Measurements from ENCODE around the gene ADD3.

The ADD3 gene

DNA sequence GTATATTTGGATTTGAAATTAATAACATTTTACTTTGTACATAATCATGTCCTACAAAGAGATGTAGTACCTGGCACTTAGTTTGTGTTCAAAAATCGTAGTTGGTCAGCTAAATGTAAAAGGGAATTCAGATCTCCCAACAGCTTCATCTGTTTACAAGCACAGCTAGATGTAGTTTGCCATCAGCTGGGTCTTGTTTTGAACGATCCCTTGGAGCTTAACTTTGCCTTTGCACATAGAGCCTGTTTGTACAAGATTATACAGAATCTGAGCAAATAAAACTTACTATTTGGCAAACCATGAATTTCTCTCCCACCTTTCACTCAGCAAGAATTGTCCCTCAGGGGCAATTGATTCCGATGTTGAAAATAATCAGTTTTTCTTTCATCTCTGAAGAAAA is 36.1 kb upstream of the ADD3 start:
- WGBS (ENCODE audit: extremely low coverage, insufficient coverage, insufficient read length): no CpG with 5 or more reads among the region's 3 CpGs

GRCh38 chr10:109972372-109973001 is 35.3 kb upstream of the ADD3 start:
- Histone ChIP-seq H2BK120ac (ENCODE audit: insufficient read depth, low read length, poor library complexity) (no peak overlapping the region), H3K4me3 (ENCODE audit: low read depth, low read length) (no peak overlapping the region), H3K14ac (ENCODE audit: low read length) (no peak overlapping the region), H3K4me2 (ENCODE audit: low read length) (no peak overlapping the region), H3K27ac (ENCODE audit: low read depth, low read length) (no peak overlapping the region), H3K27me3 (ENCODE audit: insufficient read depth, low read length) (no peaks in the 10 kb centered on the region), H3K4ac (ENCODE audit: low read depth, low read length) (no peak overlapping the region), H3K18ac (ENCODE audit: low read length) (no peak overlapping the region), H3K36me3 (ENCODE audit: control insufficient read depth in 1 of 2, insufficient read depth in 2 of 2, low read length in 2 of 2) (no peaks in the 10 kb centered on the region), H3K23ac (ENCODE audit: low read length) (no peak overlapping the region), H3K9me3 (ENCODE audit: insufficient read depth, low read depth, low read length) (no peaks in the 10 kb centered on the region), H4K8ac (ENCODE audit: low read depth, low read length) (no peak overlapping the region), H2AFZ (ENCODE audit: insufficient read depth, low read length, poor library complexity) (no peak overlapping the region), H4K12ac (ENCODE audit: low read depth, low read length) (no peak overlapping the region), H3K9ac (ENCODE audit: low read length) (no peak overlapping the region), H3K79me1 (ENCODE audit: low read length) (peaks cover 5% of the 10 kb centered on the region), H2BK5ac (ENCODE audit: low read depth, low read length, poor library complexity) (no peak overlapping the region), H3K79me2 (ENCODE audit: control insufficient read depth, insufficient read depth, low read length, poor library complexity) (no peaks in the 10 kb centered on the region), H4K91ac (ENCODE audit: low read depth, low read length) (no peak overlapping the region), H2BK12ac (ENCODE audit: low read length) (no peak overlapping the region), H2AK5ac (ENCODE audit: low read length) (no peak overlapping the region), H3K4me1 (ENCODE audit: control insufficient read depth in 1 of 2, insufficient read depth in 2 of 2, low read length in 2 of 2) (peaks cover 3 to 6% of the 10 kb centered on the region in 2 experiments)
- DNase-seq: no peak
- no CpG with 5 or more reads among the region's 2 CpGs for WGBS (ENCODE audit: extremely low coverage, insufficient coverage, insufficient read length)

More for the DNA sequence above, 36.1 kb upstream of the ADD3 start:
- no peaks in the 10 kb centered on the region for H3K9me3 ChIP-seq (ENCODE audit: insufficient read depth, low read depth, low read length)
- no peak overlapping the region for H3K4me2 ChIP-seq (ENCODE audit: low read length)
- no peak overlapping the region for H4K12ac ChIP-seq (ENCODE audit: low read depth, low read length)
- H4K8ac ChIP-seq (ENCODE audit: low read depth, low read length): no peak overlapping the region
- peaks cover 3% of the 10 kb centered on the region for H3K79me1 ChIP-seq (ENCODE audit: low read length)
- no peak overlapping the region for H3K4me3 ChIP-seq (ENCODE audit: low read depth, low read length)
- no peaks in the 10 kb centered on the region for H3K79me2 ChIP-seq (ENCODE audit: control insufficient read depth, insufficient read depth, low read length, poor library complexity)
- H3K23ac ChIP-seq (ENCODE audit: low read length): no peak overlapping the region
- no peak overlapping the region for H2BK5ac ChIP-seq (ENCODE audit: low read depth, low read length, poor library complexity)
- no peak overlapping the region for H3K9ac ChIP-seq (ENCODE audit: low read length)
- H3K36me3 ChIP-seq (ENCODE audit: control insufficient read depth in 1 of 2, insufficient read depth in 2 of 2, low read length in 2 of 2): no peaks in the 10 kb centered on the region
- peaks cover 3 to 8% of the 10 kb centered on the region in 2 experiments for H3K4me1 ChIP-seq (ENCODE audit: control insufficient read depth in 1 of 2, insufficient read depth in 2 of 2, low read length in 2 of 2)
- H3K27ac ChIP-seq (ENCODE audit: low read depth, low read length): no peak overlapping the region
- no peaks in the 10 kb centered on the region for H3K27me3 ChIP-seq (ENCODE audit: insufficient read depth, low read length)
- no peak overlapping the region for H3K18ac ChIP-seq (ENCODE audit: low read length)
- no peak overlapping the region for H2BK12ac ChIP-seq (ENCODE audit: low read length)
- no peak for DNase-seq
- no peak overlapping the region for H3K14ac ChIP-seq (ENCODE audit: low read length)
- no peak overlapping the region for H4K91ac ChIP-seq (ENCODE audit: low read depth, low read length)
- H3K4ac ChIP-seq (ENCODE audit: low read depth, low read length): no peak overlapping the region
- H2AFZ ChIP-seq (ENCODE audit: insufficient read depth, low read length, poor library complexity): no peak overlapping the region
- no peak overlapping the region for H2BK120ac ChIP-seq (ENCODE audit: insufficient read depth, low read length, poor library complexity)
- H2AK5ac ChIP-seq (ENCODE audit: low read length): no peak overlapping the region

- peaks cover 0 to 6% of the 10 kb centered on the region in 2 experiments for H3K4me1 ChIP-seq (ENCODE audit: control insufficient read depth in 1 of 2, insufficient read depth in 2 of 2, low read length in 2 of 2)
- H2BK120ac ChIP-seq (ENCODE audit: insufficient read depth, low read length, poor library complexity): no peak overlapping the region
- no peaks in the 10 kb centered on the region for H3K9me3 ChIP-seq (ENCODE audit: insufficient read depth, low read depth, low read length)
- H3K4me2 ChIP-seq (ENCODE audit: low read length): no peak overlapping the region
- no peak overlapping the region for H3K14ac ChIP-seq (ENCODE audit: low read length)
- H3K79me2 ChIP-seq (ENCODE audit: control insufficient read depth, insufficient read depth, low read length, poor library complexity): no peaks in the 10 kb centered on the region
- H4K91ac ChIP-seq (ENCODE audit: low read depth, low read length): no peak overlapping the region
- H4K8ac ChIP-seq (ENCODE audit: low read depth, low read length): no peak overlapping the region
- no CpG with 5 or more reads among the region's 3 CpGs for WGBS (ENCODE audit: extremely low coverage, insufficient coverage, insufficient read length)
- H2BK5ac ChIP-seq (ENCODE audit: low read depth, low read length, poor library complexity): no peak overlapping the region
- H3K79me1 ChIP-seq (ENCODE audit: low read length): peaks cover 7% of the 10 kb centered on the region
- H3K27me3 ChIP-seq (ENCODE audit: insufficient read depth, low read length): no peaks in the 10 kb centered on the region
- DNase-seq: no peak
- H2BK12ac ChIP-seq (ENCODE audit: low read length): no peak overlapping the region
- no peak overlapping the region for H4K12ac ChIP-seq (ENCODE audit: low read depth, low read length)
- no peak overlapping the region for H3K4me3 ChIP-seq (ENCODE audit: low read depth, low read length)
- no peak overlapping the region for H3K23ac ChIP-seq (ENCODE audit: low read length)
- no peaks in the 10 kb centered on the region for H3K36me3 ChIP-seq (ENCODE audit: control insufficient read depth in 1 of 2, insufficient read depth in 2 of 2, low read length in 2 of 2)
- H3K9ac ChIP-seq (ENCODE audit: low read length): no peak overlapping the region
- H3K4ac ChIP-seq (ENCODE audit: low read depth, low read length): no peak overlapping the region
- no peak overlapping the region for H2AFZ ChIP-seq (ENCODE audit: insufficient read depth, low read length, poor library complexity)
- no peak overlapping the region for H3K27ac ChIP-seq (ENCODE audit: low read depth, low read length)
- H3K18ac ChIP-seq (ENCODE audit: low read length): no peak overlapping the region
- H2AK5ac ChIP-seq (ENCODE audit: low read length): no peak overlapping the region
Measured at GRCh38 chr10:109973326-109973829, 34.4 kb upstream of the ADD3 start.

DNA sequence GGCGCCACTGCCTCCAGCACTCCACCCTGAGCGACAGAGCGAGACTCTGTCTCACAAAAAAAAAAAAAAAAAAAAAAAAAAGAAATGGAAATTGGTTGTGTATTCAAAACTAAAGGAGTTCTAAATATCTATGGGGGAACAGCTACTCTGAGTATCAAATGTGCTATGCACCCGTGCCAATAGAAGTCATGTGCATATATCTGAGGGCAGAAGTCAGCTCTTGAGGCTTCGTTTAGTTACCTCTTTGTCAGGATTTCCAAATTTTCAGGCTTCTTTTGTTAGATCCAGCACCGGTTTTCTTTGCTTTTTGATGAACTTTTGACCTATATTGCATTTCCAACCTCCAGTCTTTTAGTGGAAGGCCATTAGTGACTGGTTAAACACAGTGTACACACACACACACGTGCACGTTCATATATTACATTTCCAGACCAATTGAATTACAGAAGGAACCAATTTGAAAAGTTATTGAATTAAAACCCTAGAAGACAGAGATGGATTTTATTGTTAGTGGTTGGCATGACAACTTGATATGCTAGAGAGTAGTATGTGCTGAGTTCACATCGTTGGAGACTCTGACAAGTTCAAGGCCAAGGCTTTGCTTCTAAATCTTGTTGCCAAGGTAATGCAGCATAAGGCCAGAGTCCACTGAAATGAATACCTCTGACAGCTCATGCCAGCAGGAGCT is 33.1 kb upstream of the ADD3 start:
- H3K18ac ChIP-seq (ENCODE audit: low read length): no peak overlapping the region
- no peak overlapping the region for H3K9ac ChIP-seq (ENCODE audit: low read length)
- no peak overlapping the region for H2AFZ ChIP-seq (ENCODE audit: insufficient read depth, low read length, poor library complexity)
- H4K8ac ChIP-seq (ENCODE audit: low read depth, low read length): no peak overlapping the region
- DNase-seq: no peak
- no CpG with 5 or more reads among the region's 9 CpGs for WGBS (ENCODE audit: extremely low coverage, insufficient coverage, insufficient read length)
- H3K36me3 ChIP-seq (ENCODE audit: control insufficient read depth in 1 of 2, insufficient read depth in 2 of 2, low read length in 2 of 2): no peaks in the 10 kb centered on the region
- H3K4me2 ChIP-seq (ENCODE audit: low read length): no peak overlapping the region
- peak overlapping the region; percentile 42 for H2BK12ac ChIP-seq (ENCODE audit: low read length)
- no peak overlapping the region for H2AK5ac ChIP-seq (ENCODE audit: low read length)
- H3K9me3 ChIP-seq (ENCODE audit: insufficient read depth, low read depth, low read length): no peaks in the 10 kb centered on the region
- no peak overlapping the region for H4K12ac ChIP-seq (ENCODE audit: low read depth, low read length)
- peaks cover 0 to 6% of the 10 kb centered on the region in 2 experiments for H3K4me1 ChIP-seq (ENCODE audit: control insufficient read depth in 1 of 2, insufficient read depth in 2 of 2, low read length in 2 of 2)
- no peak overlapping the region for H3K27ac ChIP-seq (ENCODE audit: low read depth, low read length)
- H2BK120ac ChIP-seq (ENCODE audit: insufficient read depth, low read length, poor library complexity): no peak overlapping the region
- H3K79me2 ChIP-seq (ENCODE audit: control insufficient read depth, insufficient read depth, low read length, poor library complexity): no peaks in the 10 kb centered on the region
- H3K14ac ChIP-seq (ENCODE audit: low read length): no peak overlapping the region
- no peak overlapping the region for H2BK5ac ChIP-seq (ENCODE audit: low read depth, low read length, poor library complexity)
- no peaks in the 10 kb centered on the region for H3K27me3 ChIP-seq (ENCODE audit: insufficient read depth, low read length)
- peaks cover 6% of the 10 kb centered on the region for H3K79me1 ChIP-seq (ENCODE audit: low read length)
- no peak overlapping the region for H3K23ac ChIP-seq (ENCODE audit: low read length)
- no peak overlapping the region for H3K4ac ChIP-seq (ENCODE audit: low read depth, low read length)
- no peak overlapping the region for H4K91ac ChIP-seq (ENCODE audit: low read depth, low read length)
- H3K4me3 ChIP-seq (ENCODE audit: low read depth, low read length): no peak overlapping the region

Measured in trophoblast cell (in vitro differentiated cells and primary cell).